Uterus (tissue), 4 donors: ENCODE results near the gene CDKAL1. TPM values are rescaled to one million over a fixed set of nuclear protein-coding genes. Genes with fewer than 3 reads are reported as not detected.
A peak's percentile ranks its signal among the peaks of the same experiment; 100 is the strongest.

Source experiments
- DNase-seq, 2 donors: peaks; one replicate each; pipeline ENCODE4 v3.0.0-alpha.2; 2019 to 2020
- H3K27ac ChIP-seq, 2 donors: fragments of 200-600 bp; sonication (generic); 1 replicate in 1 of 2; 2 replicates in 1 of 2; pipeline ENCODE4 v1.5.1; 2016 to 2018
- H3K27me3 ChIP-seq, 2 donors: fragments of 200-600 bp; sonication (generic); one replicate each; pipeline ENCODE4 v1.5.1; 2018 to 2019; ENCODE audit warnings: control low read depth in 1 of 2
- H3K36me3 ChIP-seq, 2 donors: fragments of 200-600 bp; sonication (generic); one replicate each; pipeline ENCODE4 v1.5.1; 2019; ENCODE audit warnings: control low read depth in 1 of 2
- H3K4me1 ChIP-seq, 2 donors: fragments of 200-600 bp; sonication (generic); one replicate each; pipeline ENCODE4 v1.5.1; 2018 to 2019; ENCODE audit warnings: control low read depth in 1 of 2
- H3K4me3 ChIP-seq, 2 donors: fragments of 200-600 bp; sonication (generic); 1 replicate in 1 of 2; 2 replicates in 1 of 2; pipeline ENCODE4 v1.5.1; 2018 to 2019; ENCODE audit warnings: mild to moderate bottlenecking in 1 of 2
- H3K9me3 ChIP-seq, 2 donors: fragments of 200-600 bp; sonication (generic); one replicate each; pipeline ENCODE4 v1.5.1; 2019; ENCODE audit warnings: control low read depth in 1 of 2
- CTCF ChIP-seq, 4 experiments: fragments of 200-600 bp in 2 of 4; fragments of 450-650 bp in 2 of 4; sonication (generic) in 2 of 4; IDR thresholded peaks; one replicate each; pipeline ENCODE4 v1.5.1; 2016 to 2019; ENCODE audit warnings: antibody characterized with exemption in 4 of 4, mild to moderate bottlenecking in 2 of 4, moderate library complexity in 1 of 4
- POLR2A ChIP-seq, 2 donors: fragments of 450-650 bp; IDR thresholded peaks; one replicate each; pipeline ENCODE4 v1.6.1; 2016; ENCODE audit warnings: antibody characterized with exemption in 2 of 2, mild to moderate bottlenecking in 1 of 2, moderate library complexity in 1 of 2
- intact Hi-C: fragments of 100-400 bp; cut with DNase I; formaldehyde crosslinking; loops from one replicate; pipeline ENCODE4 v1.15.1; 2023; ENCODE audit warnings: low total_unique reads
- total RNA-seq, 4 donors: library from RNA; depleted of rRNA in 3 of 4; stranded (reverse); fragments of >200 nt in 3 of 4; gene quantifications; one replicate each; pipeline versions ENCODE4 v1.1.0 to v1.2.4, GENCODE V29; 2014 to 2023
- donor health status: DM: yes; HTN: yes; CAD: no.

Gene CDKAL1
- total RNA-seq, 4 donors from 2014 or later = 5.0 to 51.7 (median 18.9) TPM

DNA sequence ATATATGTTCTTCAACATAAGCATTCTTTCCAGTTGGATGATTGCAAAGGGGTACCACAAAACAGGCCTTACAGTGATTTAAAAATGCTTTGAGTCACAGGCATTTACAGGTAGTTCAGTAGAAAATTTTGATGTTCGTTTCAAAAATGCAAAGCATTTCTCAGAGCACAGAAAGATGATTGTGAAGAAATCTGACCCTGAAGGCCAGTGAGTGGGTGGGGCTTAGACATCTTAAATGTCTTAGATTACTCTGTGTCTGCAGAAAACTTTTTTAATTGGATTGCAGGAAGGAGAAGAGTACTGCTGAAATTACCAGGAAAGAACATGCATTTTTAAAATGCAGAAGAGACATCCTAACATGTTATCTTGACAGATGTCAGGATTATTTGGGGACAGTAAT, 268.3 kb downstream of the CDKAL1 start:
- H3K36me3 ChIP-seq = no peaks in the 10 kb centered on the region
- DNase-seq = no peak
- H3K4me1 ChIP-seq = no peaks in the 10 kb centered on the region
- no peak overlapping the region for H3K4me3 ChIP-seq
- no peaks in the 10 kb centered on the region for H3K27me3 ChIP-seq
- intact Hi-C loops = no loop called here
- no peak for TF ChIP-seq CTCF (IDR thresholded peaks at IDR 0.05)
- TF ChIP-seq POLR2A (IDR thresholded peaks at IDR 0.05) = no peak
- H3K9me3 ChIP-seq = peaks cover 0 to 9% of the 10 kb centered on the region in 2 donors
- H3K27ac ChIP-seq = no peak overlapping the region

DNA sequence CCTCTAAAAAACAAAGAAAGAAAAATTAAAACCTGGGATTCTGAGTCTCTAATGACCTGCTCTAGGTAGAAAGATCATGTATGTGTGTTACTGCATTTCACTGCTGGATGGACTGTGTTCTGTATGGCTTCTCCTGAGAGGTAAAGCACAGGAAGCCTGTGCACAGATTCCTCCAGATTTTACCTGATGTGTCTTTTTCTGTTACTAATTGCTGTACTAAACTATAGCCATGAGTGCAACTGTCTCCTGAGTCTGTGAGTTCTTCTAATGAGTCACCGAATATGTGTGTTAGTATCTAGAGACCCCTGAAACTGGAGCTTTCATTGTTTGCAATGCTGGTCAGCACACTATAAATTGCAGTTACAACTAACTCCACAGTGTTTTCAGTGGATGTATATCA, 270.8 kb downstream of the CDKAL1 start:
- no peaks in the 10 kb centered on the region for H3K36me3 ChIP-seq
- no peak overlapping the region for H3K27ac ChIP-seq
- TF ChIP-seq CTCF (IDR thresholded peaks at IDR 0.05) = no peak
- no peak for TF ChIP-seq POLR2A (IDR thresholded peaks at IDR 0.05)
- DNase-seq = no peak
- peaks cover 0 to 9% of the 10 kb centered on the region in 2 donors for H3K9me3 ChIP-seq
- no peak overlapping the region for H3K4me3 ChIP-seq
- intact Hi-C loops = no loop called here
- no peaks in the 10 kb centered on the region for H3K4me1 ChIP-seq
- no peaks in the 10 kb centered on the region for H3K27me3 ChIP-seq

- Histone ChIP-seq H3K4me3 (no peak overlapping the region), H3K9me3 (peaks cover 0 to 9% of the 10 kb centered on the region in 2 donors), H3K36me3 (no peaks in the 10 kb centered on the region), H3K4me1 (no peaks in the 10 kb centered on the region), H3K27ac (no peak overlapping the region), H3K27me3 (no peaks in the 10 kb centered on the region)
- TF ChIP-seq CTCF (IDR thresholded peaks at IDR 0.05) = no peak
- no peak for TF ChIP-seq POLR2A (IDR thresholded peaks at IDR 0.05)
- DNase-seq = no peak
- intact Hi-C loops = no loop called here
Measured at GRCh38 chr6:20806669-20807068, 272.4 kb downstream of the CDKAL1 start.

DNA sequence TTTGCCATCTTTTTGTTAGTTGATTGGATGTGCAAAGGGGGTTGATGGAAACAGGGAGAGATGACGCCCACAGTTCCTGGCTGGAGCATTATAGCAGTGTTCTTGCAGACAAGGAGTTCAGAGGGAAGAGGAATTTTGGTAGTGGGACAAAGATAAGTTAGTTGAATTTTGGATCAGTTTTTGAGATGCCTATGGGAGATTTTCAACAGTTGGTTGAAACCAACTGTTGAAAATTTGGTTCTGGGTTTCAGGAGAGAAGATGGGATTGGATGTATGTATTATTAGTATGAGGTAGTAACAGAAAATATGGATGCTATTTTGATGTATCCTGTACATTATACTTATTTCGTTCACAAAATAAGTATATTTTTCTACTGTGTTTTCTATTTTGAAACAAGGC, 274.2 kb downstream of the CDKAL1 start:
- no peak for DNase-seq
- H3K4me1 ChIP-seq = no peaks in the 10 kb centered on the region
- H3K9me3 ChIP-seq = peaks cover 0 to 10% of the 10 kb centered on the region in 2 donors
- no peaks in the 10 kb centered on the region for H3K36me3 ChIP-seq
- H3K4me3 ChIP-seq = no peak overlapping the region
- TF ChIP-seq CTCF (IDR thresholded peaks at IDR 0.05) = no peak
- TF ChIP-seq POLR2A (IDR thresholded peaks at IDR 0.05) = no peak
- no peaks in the 10 kb centered on the region for H3K27me3 ChIP-seq
- H3K27ac ChIP-seq = peak overlapping the region in 1 of 2 donors; percentile 14
- intact Hi-C loops = no loop called here

GRCh38 chr6:20808924-20809323, 274.7 kb downstream of the CDKAL1 start:
- Histone ChIP-seq H3K9me3 (peaks cover 0 to 15% of the 10 kb centered on the region in 2 donors), H3K36me3 (no peaks in the 10 kb centered on the region), H3K4me1 (no peaks in the 10 kb centered on the region), H3K27ac (peak overlapping the region in 1 of 2 donors; percentile 47), H3K27me3 (no peaks in the 10 kb centered on the region), H3K4me3 (no peak overlapping the region)
- intact Hi-C loops = no loop called here
- TF ChIP-seq CTCF (IDR thresholded peaks at IDR 0.05) (no peak), POLR2A (IDR thresholded peaks at IDR 0.05) (no peak)
- no peak for DNase-seq
